NCI-H2171 treated with DMSO at 0.1 percent for 48 hours (cell line): Measurements from ENCODE around the gene ACTR2.
A peak's percentile ranks its signal among the peaks of the same experiment; 100 is the strongest.
"Not testable (repeated sequence)": the region's sequence is repeated elsewhere in the genome, so short reads cannot be mapped to it uniquely, and the experiment has no call there.

Source experiments
- DNase-seq: peaks from one replicate; lab custom pipeline; 2025; lab: John Stamatoyannopoulos, UW

Gene ACTR2

DNA sequence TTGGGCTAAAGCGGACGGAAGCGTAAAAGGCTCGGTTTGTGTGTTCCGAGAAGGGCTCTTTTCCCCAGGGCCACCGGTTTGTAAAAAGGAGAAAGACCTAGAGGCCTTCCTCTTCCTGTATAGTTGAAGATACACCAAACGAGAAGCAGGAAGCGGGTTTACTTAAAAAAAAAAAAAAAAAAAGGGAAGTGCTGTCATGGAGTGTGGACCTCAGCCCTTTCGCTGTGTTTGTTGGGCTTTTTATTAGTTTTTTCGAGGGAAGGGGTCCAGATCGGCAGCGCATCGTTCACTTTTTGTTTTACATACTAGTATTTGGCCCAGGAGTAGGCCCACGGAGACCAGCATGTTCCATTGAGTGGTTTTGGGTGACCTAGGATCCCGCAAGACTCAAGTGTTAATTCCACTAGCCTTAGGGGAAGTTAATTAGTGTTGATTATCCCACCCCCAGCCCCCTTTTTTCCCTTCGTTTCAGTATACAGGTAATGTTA, 676 bp downstream of the ACTR2 start:
- peak; percentile 67 for DNase-seq

- no peak for DNase-seq
Measured at GRCh38 chr2:65231121-65231520, 3.5 kb downstream of the ACTR2 start.

DNA sequence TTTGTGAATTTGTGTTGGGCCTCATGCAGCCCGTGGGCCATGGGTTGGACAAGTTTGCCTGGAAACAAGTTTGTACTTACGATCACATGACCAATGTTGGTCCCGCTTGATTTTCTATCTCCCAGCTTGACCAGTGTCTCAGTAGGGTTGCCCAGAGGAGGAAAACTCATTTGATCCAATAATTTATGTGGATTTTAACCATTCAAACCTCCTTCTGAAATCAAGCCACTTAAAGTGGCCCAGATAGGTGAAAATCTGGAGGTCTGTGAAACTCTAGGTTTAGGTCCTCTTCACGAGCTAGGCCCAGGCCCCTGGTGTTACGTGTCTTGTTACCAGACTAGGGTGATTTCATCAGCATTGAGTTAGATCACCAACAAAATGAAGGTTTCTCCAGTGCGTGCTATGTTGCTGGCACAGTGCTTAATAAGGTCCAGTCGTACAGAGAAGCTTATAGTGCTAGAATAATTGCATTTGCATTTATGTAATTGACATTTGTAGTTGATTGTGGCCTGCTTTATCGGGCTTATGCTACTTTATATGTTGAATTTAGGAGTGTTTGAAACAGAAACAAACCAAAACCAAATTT, 4.4 kb downstream of the ACTR2 start:
- no peak for DNase-seq

DNA sequence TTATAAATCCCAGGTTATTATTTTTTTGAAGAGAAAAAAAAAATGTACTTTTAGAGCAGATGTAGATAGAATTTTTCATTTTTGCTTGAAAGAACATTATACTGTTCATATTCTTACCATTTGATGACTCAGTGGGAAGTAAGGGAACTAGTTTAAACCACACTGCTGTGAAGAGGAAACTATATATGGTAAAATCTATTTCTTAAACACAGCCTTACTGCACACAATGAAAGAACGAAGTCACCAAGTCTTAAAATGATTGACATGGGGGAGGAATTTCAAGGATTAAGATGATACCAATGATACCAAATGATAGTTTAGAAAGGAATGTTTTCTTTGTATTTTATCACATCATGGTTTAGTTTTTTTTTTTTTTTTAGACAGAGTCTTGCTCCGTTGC, 5.0 kb downstream of the ACTR2 start:
- DNase-seq = no peak

DNA sequence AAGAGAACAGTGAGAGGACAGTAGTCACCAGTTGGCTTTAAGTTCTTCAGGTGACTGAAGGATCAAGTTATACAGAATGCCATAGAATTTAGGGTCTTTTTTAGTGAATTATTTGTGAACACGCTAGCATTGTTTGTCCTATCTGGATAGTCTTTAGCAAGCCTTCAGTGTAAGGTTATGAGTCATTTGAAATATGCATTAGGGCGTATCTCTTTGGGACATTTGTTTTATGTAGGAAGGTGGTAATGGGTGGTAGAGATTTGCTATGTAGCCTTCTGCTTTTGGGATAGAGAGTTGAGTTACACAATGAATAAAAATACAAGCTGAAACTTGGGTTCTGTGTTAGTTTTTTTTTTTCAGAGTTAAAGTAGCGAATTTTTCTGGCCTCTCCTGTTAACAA, 13.0 kb downstream of the ACTR2 start:
- no peak for DNase-seq

DNA sequence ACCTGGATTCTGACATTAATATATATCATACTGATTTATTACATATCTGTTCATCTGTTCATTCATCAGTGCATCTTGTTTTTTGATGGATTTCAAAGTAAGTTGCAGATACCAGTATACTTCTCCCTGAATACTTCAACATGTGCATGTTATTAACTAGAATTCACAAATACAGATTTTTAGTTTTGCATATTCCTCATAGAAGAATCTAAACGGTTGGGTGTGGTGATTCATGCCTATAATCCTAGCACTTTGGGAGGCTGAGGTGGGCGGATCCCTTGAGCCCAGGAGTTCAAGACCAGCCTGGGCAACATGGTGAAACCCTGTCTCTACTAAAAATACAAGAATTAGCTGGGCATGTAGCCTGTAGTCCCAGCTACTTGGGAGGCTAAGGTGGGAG, 16.8 kb downstream of the ACTR2 start:
- DNase-seq = not testable (repeated sequence)

GRCh38 chr2:65252640-65253039, 25.0 kb downstream of the ACTR2 start:
- DNase-seq = no peak

GRCh38 chr2:65255356-65255755, 27.7 kb downstream of the ACTR2 start:
- no peak for DNase-seq

- peak; percentile 5 for DNase-seq
Measured at GRCh38 chr2:65256054-65256453, 28.4 kb downstream of the ACTR2 start.

DNA sequence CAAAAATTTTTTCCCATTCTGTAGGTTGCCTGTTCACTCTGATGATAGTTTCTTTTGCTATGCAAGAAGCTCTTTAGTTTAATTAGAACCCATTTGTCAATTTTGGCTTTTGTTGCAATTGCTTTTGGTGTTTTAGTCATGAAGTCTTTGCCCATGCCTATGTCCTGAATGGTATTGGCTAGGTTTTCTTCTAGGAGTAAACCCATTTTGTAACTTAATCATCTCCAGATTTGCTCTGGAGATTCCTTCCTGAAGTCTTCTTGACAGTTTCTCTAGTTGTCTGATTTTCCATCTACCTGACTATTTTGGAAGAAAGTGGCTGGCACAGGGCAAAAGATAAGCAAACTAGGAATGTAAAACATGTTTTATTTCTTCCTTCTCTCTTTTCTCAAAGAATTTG, 30.2 kb downstream of the ACTR2 start:
- DNase-seq = not testable (repeated sequence)

DNA sequence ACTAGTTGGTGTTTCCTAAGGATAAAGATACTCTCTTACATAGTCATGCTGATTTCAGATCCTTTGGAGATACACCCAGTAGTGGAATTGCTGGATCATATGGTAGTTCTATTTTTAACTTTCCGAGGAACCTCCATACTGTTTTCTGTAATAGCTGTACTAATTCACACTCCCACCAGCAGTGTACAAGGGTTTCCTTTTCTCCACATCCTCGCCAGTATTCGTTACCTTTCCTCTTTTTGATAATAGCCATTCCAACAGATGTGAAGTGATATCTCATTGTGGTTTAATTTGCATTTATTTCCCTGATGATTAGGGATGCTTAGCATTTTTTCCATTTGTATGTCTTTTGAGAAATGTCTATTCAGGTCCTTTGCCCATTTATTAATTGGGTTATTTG, 34.0 kb downstream of the ACTR2 start:
- no peak for DNase-seq

DNA sequence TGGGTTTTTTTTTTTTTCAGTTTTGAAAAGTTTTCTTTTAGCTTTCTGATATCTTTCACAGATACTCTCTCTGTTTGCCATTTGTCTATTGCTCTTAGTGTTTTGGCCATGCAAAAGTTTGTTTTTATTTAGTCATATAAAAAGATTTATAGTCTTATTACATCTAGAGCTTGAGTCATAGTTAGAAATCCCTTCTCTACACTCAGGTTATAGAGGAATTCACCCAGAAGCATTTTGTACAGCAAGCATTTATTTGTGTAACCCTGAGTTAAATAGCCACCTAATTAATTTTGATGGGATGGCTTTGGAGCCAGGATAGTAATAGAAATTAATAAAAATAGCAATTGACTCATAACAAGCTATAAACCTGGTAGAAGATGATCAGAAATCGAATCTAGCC, 35.6 kb downstream of the ACTR2 start:
- DNase-seq = no peak

DNA sequence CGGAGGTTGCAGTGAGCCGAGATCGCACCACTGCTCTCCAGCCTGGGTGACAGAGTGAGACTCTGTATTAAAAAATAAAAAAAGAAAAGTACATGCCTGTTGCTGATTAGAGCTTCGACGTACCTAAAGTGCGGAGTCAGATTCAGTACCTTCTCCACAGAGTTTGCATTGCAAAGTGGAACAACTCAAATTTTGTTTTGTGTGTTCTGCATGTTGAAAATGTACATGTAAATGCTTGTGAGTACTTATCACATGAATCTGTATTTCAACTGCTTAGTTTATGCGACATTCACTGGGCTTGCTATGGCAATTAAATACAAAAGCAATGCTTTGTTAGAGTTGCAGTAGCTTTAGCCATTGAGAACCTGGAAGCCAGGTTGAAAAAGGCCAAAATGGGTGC, 36.4 kb downstream of the ACTR2 start:
- no peak for DNase-seq

DNA sequence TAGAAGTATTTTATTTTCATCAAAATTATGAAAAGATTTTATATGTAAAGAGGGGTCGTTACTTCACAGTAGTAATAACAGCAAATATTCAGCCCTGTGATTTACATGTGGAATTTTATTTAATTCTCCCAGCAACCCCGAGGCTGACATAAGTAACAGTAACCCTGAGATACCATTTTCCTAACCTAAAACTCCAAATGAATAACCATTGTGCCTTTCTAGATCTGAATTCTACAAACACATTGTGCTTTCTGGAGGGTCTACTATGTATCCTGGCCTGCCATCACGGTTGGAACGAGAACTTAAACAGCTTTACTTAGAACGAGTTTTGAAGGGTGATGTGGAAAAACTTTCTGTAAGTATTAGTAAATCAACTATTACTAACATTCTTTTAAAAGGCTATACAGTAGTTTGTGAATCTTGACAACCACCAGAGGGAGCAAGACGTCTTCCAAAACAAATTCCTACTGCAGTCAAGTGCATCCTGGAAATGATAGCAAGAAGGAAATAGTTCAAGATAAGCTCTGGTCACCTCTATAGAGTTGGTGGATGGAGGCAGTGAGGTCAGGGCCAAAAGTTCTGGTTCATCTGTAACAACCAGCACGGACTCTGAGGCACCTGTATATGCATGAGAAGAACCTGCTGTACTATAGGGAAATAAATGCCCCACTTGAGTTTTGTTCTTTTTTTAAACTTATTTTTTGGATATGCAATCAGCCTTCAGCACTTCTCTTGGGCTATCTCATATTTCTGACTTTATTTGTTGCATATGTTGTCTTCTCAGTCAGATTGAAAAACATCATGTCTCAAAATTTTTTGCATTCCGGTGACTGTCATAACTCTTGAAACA, 37.4 kb downstream of the ACTR2 start:
- peak; percentile 66 for DNase-seq

- no peak for DNase-seq
Measured at GRCh38 chr2:65265671-65266045, 38.0 kb downstream of the ACTR2 start.

DNA sequence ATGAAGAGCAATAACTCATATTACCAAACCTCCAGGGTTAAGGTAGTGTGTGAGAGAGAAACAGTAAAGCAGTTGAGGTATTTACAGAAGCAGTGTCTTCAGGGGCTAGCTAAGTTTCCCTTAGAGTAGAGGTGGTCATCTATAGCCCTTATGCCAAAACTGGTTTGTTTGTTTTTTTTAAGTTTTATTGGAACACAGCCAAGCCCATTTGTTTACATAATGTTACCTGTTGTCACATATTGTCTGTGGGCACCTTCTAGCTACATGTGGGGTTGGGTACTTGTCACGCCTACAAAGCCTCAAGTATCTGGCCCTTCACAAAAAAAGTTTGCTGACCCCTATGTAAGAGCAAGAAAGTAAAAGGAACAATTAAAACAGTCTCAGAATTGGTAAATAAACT, 39.4 kb downstream of the ACTR2 start:
- no peak for DNase-seq

GRCh38 chr2:65268957-65269356, 41.3 kb downstream of the ACTR2 start:
- no peak for DNase-seq

GRCh38 chr2:65273344-65273743, 45.7 kb downstream of the ACTR2 start:
- no peak for DNase-seq

GRCh38 chr2:65275141-65275915, 47.7 kb downstream of the ACTR2 start:
- DNase-seq = no peak

DNA sequence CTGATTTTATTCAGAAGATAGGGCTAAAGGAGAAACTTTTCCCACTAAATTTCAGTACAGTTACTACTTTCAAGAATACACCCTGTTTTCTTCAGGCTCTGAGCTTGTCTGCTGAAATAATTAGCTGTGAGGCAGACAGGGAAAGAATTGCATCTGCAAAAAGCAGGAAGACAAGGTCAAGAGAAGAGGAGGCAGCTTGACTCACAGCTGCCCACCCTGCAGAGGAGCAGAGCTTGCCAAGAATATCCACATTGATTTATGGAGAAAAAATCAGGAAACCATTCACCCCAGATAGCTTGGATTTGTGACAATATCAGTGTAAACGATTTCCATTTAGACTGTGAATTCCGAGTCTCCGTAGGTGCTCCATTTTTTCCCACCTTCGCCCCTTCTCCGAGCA, 49.0 kb downstream of the ACTR2 start:
- DNase-seq = no peak

DNA sequence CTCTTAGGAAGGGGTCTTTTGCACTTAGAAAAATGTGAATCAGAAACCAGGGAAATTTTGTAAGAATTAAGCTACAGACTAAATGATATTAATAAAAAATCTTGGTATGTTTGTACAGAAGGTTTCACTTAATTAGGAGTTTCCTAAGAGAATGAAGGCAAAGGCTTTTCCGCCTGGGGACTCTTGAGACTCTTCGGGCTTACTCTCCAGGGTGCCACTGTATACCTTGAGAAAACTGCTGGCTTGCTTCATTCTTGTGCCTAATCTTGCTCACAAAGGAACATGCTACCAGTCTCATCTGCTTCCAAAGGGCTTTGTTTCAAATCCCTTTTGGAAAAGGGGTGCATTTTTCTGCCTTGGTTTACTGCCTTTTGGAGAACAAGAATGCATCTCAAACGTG, 49.5 kb downstream of the ACTR2 start:
- DNase-seq = no peak

- DNase-seq = no peak
Measured at GRCh38 chr2:65277791-65278483, 50.3 kb downstream of the ACTR2 start.
